GM21717 (cell line): Measurements from ENCODE around the gene PPP1R13B.
"Not testable (repeated sequence)": the region's sequence is repeated elsewhere in the genome, so short reads cannot be mapped to it uniquely, and the experiment has no call there.

Experiments used
- ATAC-seq: cut with Tn5 transposase; IDR thresholded peaks from one replicate; pipeline ENCODE4 v1.9.1; 2021; ENCODE audit warnings: mild to moderate bottlenecking, moderate library complexity; ENCODE audit not compliant: unreplicated experiment

Gene PPP1R13B, protein sequence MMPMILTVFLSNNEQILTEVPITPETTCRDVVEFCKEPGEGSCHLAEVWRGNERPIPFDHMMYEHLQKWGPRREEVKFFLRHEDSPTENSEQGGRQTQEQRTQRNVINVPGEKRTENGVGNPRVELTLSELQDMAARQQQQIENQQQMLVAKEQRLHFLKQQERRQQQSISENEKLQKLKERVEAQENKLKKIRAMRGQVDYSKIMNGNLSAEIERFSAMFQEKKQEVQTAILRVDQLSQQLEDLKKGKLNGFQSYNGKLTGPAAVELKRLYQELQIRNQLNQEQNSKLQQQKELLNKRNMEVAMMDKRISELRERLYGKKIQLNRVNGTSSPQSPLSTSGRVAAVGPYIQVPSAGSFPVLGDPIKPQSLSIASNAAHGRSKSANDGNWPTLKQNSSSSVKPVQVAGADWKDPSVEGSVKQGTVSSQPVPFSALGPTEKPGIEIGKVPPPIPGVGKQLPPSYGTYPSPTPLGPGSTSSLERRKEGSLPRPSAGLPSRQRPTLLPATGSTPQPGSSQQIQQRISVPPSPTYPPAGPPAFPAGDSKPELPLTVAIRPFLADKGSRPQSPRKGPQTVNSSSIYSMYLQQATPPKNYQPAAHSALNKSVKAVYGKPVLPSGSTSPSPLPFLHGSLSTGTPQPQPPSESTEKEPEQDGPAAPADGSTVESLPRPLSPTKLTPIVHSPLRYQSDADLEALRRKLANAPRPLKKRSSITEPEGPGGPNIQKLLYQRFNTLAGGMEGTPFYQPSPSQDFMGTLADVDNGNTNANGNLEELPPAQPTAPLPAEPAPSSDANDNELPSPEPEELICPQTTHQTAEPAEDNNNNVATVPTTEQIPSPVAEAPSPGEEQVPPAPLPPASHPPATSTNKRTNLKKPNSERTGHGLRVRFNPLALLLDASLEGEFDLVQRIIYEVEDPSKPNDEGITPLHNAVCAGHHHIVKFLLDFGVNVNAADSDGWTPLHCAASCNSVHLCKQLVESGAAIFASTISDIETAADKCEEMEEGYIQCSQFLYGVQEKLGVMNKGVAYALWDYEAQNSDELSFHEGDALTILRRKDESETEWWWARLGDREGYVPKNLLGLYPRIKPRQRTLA

DNA sequence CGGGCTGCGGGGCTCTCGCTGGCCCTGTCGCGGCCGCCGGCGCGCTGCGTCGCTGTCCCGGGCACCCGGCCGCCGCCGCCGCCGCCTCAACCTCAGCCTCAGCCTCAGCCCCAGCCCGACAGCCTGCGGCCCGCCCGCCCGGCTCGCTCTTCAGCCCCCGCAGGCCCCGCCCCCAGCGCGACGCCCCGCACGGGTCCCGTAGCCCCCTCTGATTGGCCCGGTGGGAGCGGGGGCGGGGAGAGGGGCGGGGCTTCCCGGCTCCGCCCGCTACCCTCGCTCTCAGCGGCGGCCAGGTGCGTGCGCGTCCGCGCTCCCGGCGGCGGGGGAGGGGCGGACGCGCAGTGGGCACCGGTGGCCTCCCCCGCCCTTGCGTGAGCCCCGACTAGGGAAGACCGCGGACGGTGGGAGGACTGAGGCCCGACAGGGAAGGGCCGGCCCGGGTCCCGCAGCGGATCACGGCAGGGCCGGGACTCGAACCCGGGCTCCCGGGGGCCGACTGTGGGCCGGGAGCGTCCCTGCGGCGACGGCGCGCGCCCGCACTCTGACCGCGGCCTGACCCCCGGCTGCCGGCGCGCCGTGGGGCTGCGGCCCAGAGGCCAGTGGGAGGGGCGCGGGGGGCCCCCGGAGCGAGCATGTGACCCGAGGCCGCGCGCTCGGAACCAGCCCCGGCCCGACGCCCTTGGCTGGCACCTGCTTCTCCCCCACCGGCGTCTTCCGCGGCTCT, at the start of gene PPP1R13B:
PPP1R13B (minus strand) TSS at position 125 of the 724 bp plus-strand sequence. CDS start 268 bp downstream, outside the sequence.
- ATAC-seq, result peak; percentile 90

DNA sequence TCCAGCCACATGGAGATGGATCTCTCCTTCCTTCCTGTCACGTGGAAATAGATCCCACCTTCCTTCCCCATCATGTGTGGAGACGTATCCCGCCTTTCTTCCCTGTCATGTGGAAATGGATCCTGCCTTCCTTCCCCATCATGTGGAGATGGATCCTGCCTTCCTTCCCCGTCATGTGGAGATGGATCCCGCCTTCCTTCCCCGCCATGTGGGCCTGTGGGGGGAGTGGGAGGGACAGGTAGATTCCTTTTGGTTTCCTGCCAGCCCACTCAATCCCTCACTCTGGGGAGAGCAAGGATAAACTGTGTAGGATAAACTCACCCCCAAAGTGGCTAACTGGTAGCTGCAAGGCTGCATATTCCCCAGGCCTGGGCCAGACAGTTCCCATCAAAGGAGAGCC, 49.2 kb upstream of the PPP1R13B start:
- no peak for ATAC-seq

DNA sequence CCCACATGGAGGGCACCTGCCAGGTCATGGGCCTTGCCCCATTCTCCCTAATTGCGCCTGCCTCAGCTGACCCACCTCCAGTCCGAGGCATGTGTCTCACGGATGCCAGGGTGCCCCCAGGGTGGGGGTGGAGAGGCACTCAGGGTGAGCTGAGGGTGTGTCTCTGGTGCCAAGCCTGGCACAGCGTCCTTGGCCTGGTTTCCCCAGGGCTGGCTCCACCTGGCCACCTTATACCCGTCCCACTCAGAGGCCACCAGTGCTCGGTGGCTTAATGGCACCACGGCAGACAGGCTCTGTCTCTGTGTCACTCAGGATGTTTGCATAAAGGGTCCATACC, 47.3 kb upstream of the PPP1R13B start:
- ATAC-seq, result no peak

DNA sequence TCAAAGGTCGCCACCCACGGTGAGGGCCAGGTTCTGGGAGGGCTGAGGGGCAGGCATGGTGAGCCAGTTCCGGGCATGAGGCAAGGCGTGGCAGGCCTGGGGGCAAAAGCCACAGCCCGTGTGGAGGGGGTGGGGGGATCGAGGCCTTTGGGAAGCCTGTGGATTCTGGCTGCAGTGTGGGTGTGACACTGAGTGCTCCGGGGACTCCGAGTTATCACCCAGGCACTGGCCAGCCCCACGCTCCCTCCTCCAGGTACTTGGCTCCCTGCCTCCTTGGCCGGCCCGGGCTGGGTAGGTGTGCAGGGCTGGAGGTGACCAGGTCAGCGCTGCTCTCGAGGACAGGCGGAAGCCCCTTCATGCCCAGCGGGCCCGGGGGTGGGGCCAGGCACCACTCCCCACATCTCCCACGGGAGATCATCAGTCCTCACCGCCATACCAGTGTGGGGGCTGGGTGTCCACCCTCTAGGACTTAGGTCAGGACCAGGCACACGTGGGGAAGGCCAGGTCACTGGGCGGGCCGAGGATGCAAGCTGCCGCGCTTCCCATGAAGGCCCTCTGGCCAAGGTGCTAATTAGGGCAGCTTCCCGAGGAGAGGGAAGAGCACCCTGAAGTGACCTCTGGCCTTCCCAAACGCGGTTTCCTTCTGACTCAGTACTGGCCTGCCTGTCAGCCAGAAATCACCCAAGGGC, 46.8 kb upstream of the PPP1R13B start:
- no peak for ATAC-seq

DNA sequence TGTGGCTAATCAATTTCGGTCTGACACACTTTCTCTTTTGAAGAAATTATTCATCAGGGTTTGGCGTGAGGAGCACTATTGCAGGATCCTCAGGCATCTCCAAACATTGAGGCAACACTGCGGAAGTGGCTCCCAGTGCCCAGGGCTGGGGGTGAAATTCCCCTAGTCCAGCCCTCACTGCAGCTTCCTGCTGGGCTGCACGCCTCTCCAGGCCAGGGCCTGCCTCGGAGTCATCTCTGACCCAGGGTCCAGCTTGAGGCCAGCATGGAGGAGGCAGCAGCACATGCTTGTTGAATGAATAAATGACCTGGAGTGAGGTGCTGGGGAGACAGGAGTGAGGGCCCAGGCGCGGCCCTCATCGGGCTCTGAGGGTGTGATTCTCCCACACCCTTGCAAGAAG, 44.9 kb upstream of the PPP1R13B start:
- no peak for ATAC-seq

DNA sequence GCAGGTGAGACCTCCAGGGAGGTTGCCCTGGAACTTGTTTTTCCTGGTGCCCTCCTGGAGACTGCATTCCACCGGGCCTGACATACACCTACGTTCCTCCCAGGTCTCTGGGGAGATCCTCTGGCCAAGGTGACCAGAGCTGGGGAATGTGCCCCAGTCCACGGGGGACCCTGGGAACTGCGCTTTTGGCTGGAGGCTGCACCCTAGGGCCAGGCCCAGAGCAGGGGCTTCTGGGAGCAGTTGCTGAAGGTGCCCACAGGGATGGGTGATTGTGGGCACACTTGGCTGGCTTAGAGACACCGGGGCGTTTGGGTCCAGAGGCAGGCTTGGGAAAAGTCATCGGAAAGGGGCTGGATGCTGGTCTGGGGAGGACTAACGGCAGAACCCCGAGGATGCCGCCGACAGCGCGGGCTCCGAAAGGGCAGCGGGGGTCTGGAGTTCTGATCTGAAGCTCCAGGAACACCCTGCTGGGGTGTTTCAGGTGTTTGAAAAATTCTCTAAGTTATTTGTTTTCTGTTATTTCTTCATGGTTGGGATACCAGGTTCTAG, 44.4 kb upstream of the PPP1R13B start:
- no peak for ATAC-seq

DNA sequence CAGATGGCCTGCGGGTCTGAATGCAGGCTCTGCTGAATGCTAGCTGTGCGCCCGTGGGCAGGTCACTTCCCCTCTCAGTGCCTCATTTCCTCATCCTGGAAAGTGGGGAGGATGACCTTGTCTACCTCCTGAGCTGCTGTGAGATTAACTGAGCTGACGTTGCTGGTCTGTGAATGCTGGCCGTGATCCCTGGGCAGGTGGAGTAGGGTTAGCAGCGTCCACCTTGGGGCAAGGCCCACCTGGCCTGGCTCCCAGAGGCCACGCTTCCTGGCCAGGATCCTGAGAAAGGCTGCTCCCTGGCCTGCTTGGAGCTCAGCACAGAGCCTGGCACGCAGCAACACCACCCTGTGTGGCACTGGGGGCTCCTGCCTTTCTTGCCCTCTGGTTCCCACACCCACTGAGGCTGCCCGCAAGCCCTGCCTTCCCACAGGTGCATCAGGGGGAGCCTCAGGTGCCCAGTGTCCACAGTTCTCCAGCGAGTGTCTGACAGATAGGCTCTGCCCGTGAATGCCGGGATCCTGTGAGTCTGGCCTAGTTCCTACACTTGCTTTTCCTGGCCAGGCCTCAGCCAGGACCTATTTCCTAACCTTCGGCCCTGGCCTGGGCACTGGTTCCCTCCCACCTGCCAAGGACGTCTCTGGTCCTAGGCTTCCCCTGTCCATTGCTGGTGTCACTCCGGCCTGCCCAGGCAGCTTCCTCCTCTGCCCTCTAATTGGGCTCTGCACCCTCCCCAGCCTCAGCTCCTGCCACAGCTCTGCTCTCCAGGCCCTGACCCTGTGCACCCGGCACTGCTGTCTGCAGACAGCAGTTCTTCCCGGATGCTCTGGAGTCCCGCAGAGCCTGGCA, 43.7 kb upstream of the PPP1R13B start:
- ATAC-seq, result no peak

DNA sequence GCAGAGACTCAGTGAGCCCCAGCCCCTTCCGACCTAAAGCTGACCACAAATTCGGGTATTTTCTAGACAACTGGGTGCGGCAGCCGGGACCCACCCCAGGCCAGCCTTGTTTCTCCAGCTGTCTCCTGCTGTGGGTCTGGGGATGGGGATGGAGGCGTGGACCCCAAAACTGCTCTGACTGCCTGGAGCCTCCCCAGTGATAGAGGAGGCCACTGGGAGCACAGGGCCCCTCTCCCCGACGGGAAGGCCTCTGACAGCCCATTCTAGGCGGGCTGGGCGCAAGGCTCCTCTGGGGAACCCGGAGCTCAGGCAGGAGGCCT, 42.6 kb upstream of the PPP1R13B start:
- no peak for ATAC-seq

DNA sequence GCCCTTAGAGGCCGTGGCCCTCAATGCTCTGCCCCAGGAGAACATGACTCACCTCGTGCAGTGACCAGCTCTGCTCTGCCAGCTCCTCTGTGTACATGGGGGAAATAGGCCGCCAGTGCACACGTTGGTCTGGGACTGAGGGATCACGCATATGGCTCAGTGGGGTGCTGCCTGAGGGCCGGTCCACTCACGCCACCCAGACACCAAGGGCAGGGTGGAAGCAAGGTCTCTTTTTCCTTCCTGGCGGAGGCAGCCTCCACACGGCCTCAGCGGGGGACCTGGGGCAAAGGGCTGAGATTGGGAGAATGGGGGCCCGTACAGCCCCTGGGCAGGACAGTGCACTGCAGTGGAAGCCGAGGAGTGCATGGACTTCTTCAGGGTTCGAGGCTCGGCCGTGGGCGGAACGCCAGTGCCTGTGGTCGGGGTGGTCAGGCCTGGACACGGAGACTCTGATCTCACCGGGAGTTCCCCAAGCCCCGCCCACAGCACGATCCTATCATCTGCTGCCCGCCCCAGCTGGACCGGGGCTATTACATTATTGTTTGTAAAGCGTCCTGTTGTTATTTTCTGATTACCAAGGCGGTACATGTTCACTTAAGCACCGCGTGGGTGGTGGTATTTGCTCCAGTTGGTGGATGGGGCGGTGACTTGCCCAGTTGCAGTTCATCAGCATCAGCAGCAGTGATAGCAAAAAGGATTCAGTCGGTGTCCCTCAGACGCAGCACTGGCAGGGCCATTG, 42.1 kb upstream of the PPP1R13B start:
- ATAC-seq, result no peak

DNA sequence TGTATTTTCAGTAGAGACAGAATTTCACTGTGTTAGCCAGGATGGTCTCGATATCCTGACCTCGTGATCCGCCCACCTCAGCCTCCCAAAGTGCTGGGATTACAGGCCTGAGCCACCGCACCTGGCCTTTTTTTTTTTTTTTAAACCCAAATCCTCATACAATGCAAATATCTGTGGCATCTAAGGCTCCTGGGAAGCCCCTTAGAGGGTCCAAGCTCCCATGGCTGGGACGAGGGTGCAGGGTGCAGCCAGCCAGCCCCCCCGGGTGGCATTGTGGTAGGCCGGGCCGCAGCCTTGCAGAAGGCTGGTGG, 41.6 kb upstream of the PPP1R13B start:
- ATAC-seq, result not testable (repeated sequence)

DNA sequence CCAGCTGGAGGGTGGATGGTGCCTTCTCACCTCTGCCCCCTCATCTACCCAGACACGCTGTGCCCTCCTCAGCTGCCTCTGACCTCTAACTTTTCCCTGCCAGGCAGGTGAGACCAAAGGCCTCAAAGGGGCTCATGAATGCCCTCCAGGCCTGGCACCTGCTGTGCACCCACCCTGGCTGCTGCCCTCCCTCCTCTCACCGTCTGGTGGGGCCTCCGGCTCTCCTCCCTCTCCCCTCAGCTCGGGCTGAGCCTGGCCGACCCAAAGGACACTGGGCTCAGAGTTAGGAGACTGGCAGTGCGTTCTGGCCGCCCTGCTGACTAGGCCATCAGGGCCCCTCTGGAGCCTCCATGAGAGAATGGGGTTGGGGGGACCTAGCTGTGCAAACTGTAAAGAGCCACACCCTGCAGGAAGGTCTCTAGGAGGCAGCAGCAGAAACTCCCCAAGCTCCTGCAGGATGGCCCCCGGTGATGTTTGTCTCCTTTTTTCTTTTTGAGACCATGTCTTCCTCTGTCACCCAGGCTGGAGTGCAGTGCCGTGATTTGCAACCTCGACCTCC, 40.3 kb upstream of the PPP1R13B start:
- ATAC-seq, result no peak

DNA sequence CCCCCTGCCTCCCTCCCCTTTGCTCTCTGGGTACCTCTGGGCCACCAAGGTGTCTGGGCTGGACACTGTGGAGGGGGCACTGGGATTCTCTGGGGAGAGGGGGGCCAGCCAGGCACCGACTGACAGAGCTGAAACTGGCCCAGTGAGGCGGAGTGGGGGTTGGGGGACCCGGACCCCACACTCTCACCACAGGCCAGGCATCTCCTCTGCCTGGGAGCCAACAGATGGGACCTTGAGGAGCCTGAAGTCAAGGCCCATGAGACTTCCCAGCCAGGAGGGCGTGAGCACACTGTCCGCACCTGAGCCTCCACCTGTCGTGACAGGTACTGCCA, 39.8 kb upstream of the PPP1R13B start:
- no peak for ATAC-seq

DNA sequence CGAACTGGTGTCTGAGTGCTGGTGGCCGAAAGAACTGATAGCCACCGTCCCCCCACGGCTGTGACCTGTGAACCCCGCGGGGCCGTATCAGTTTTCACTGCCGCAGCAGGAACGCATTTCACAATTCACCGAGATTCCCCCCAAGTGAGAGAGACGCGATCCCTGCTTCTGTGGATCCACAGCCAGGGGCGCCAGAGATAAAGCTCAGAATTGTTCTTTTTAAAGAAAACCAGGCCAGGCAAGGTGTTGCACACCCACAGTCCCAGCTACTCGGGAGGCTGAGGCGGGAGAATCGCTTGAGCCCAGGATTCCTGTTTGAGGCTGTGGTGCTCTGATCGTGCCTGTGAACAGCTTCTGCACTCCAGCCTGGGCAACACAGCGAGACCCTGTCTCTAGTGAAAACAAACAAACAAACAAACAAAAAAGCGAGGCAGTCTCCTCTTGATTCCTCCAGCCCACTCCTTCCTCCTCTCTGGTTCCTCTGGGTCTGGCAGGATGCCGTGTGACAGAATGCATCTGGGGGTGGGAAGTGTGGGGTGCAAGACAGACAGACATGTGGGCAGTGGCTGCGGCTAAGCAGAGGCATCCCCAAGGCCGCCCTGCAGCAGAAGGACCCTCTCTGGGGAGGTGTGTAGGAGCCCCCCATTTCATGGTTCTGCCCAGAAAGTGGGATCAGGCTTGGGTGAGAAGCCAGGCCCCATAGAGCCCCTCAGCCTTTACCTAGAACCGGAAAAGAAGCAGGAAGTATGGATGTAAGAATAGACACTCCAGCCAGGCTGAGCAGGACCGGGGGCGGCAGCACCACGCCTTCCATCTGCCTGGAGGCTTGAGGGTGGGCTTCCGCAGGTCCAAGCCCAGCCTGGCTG, 39.2 kb upstream of the PPP1R13B start:
- no peak for ATAC-seq

DNA sequence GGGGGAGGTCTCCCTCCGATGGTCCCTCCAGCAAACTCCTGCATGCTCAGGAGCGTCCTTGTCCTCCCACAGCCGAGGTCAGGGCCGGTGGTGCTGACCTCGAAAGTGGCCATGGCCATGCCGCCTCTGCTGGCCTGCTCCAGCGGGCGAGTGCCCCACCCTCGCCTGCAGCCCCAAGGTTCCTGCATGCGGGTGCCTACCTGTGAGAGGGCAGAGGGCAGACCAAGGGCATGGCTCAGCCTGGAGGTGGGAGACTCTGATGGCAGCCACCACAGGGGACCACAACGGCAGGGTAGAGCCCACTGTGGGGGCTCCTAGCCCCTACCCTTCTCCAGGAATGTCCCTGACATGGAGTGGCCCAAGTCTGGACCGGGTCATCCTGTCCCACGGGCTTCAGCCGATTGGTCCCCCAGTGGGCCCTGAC, 38.1 kb upstream of the PPP1R13B start:
- no peak for ATAC-seq

DNA sequence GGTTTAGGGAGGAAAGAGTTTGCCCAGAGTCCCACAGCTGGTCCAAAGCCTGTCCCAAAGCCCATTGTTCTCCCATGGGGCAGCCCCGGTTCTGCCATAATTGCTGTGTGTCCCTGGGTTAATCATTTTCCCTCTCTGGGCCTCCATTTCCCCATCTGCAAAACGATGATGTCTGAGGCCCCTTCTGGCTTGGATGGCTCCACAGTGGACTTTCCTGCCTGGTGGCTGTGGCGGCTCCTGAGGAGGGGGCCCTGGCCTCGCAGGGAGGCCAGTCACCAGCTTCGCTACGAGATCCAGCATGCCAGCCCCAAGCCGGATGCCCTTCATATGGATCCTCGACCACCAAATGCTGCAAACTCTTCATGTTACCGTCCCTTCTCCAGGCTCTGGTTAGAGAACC, 37.5 kb upstream of the PPP1R13B start:
- no peak for ATAC-seq

DNA sequence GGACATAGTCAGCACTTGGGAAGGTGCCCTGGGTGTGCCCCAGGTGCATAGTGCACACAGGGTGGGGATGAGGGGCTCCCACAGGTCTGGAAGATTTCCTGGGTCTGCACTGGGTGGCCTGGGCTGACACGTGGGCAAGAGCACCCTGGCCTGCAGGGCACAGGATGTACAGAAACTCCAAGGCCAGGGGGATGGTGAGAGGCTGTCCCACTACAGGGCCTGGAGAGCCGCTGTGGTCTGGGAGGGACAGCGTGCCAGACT, 35.8 kb upstream of the PPP1R13B start:
- no peak for ATAC-seq

DNA sequence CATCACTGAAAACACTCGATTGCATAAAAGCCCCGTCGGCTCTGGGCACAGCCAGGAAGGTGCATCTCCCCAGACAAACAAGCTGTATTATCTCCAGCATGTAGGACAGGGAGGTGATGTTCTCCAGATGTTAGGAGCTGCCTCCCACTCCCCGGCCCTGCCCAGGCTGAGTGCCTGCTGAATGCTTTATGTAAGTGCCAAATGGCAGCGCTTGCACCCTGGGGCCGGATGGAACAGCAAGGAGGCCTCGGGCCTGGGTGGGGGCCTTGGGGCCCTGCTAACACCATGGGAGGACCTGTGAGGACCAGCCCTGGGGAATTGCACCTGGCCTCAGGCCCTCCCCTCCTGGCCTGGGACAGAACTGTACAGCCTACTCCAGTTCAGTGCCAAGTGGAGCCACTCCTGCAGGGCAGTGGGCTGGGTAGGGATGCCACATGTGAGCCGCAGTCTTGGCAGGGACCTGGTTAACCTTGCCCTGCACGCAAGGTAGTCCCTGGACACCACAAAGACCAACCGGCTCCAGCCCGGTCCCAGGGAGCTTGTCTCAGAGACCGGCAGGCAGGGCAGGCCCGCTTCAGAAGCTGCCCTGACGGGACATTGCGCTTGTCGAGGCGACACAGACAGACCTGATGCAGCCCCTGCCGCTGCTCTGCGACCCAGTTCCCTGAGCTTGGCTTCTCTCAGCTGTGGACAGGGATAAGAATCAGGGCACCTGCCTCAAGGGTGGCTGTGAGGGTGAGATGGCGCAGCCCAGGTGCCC, 35.3 kb upstream of the PPP1R13B start:
- ATAC-seq, result no peak
